ENCODE measurements around the gene LRCH1. TPM values are rescaled to one million over a fixed set of nuclear protein-coding genes. Genes with fewer than 3 reads are reported as not detected.

Gene LRCH1
- total RNA-seq, 2 experiments from 2014 or later = 17.4 to 18.2 TPM

GRCh38 chr13:46682015-46682414 is 129.0 kb downstream of the LRCH1 start:
- CTCF ChIA-PET = interaction anchor here (2.1 kb wide), 1 partner anchor 13 kb away, joined by 8 read pairs; no protein-coding TSS in a partner anchor
- peaks cover 24% of the 10 kb centered on the region for H3K36me3 Mint-ChIP-seq (ENCODE audit: low read depth)
- POLR2A ChIA-PET = no interaction called here
- no peak overlapping the region for H3K27ac Mint-ChIP-seq
- H3K4me1 Mint-ChIP-seq = peaks cover 27% of the 10 kb centered on the region
- H3K9me3 Mint-ChIP-seq = no peaks in the 10 kb centered on the region
- no peaks in the 10 kb centered on the region for H3K27me3 Mint-ChIP-seq
- no peak for DNase-seq
- H3K4me3 Mint-ChIP-seq = no peak overlapping the region

DNA sequence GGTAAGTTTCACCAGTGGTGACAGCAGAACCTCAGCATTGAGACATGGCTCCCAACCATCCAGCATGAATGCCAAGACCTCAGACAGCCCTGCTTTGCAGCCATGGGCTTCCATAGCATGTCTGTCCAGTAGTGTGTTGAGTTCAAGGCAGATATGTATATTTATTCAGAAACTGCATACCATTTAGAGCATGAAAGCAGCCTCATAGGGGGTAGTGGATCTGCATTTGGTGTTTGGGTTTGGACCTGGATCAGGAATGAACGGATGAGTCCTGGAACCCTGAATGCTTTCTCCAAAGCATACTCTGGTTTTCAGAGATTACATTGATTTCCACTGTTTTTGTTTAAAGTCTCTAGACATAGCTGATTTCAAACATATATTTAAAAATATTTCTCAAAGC is 129.7 kb downstream of the LRCH1 start:
- CTCF ChIA-PET = no interaction called here
- Mint-ChIP-seq H3K4me1 (peaks cover 30% of the 10 kb centered on the region), H3K27ac (no peak overlapping the region), H3K4me3 (no peak overlapping the region), H3K9me3 (no peaks in the 10 kb centered on the region), H3K27me3 (no peaks in the 10 kb centered on the region), H3K36me3 (ENCODE audit: low read depth) (peaks cover 25% of the 10 kb centered on the region)
- DNase-seq = no peak
- POLR2A ChIA-PET = no interaction called here

DNA sequence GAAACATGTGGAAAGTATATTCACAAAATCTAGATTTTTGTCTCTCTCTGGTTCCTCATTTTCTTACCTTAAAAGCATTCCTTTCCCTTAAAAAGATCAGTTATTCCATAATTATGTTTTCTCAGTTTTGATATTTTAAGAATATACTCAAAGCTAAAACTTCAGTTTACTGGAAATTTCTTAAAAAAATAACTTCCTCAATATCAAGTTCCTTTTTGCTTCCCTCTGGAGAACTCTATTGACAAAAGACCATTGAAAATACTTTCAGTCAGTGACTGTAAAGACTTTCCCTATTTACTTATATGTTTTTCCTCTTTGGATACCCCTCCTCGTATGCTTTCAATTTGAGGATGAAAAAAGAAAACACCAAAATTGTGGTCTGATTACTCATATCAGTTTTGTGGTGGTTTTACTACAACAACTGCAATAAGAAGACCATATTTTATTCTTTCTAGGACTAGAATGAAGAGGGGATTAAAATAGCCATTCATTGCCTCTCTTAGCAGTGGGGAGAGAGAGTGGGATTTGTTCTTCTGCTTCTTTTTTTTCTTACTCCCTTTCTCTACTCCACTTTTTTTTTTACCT is 130.8 kb downstream of the LRCH1 start:
- ChIA-PET CTCF (interaction anchor here (1.0 kb wide), 1 partner anchor 14 kb away, joined by 3 read pairs; no protein-coding TSS in a partner anchor), POLR2A (no interaction called here)
- no peak for DNase-seq
- H3K36me3 Mint-ChIP-seq (ENCODE audit: low read depth) = peaks cover 27% of the 10 kb centered on the region
- H3K4me1 Mint-ChIP-seq = peaks cover 31% of the 10 kb centered on the region
- no peak overlapping the region for H3K27ac Mint-ChIP-seq
- no peaks in the 10 kb centered on the region for H3K9me3 Mint-ChIP-seq
- no peaks in the 10 kb centered on the region for H3K27me3 Mint-ChIP-seq
- no peak overlapping the region for H3K4me3 Mint-ChIP-seq

DNA sequence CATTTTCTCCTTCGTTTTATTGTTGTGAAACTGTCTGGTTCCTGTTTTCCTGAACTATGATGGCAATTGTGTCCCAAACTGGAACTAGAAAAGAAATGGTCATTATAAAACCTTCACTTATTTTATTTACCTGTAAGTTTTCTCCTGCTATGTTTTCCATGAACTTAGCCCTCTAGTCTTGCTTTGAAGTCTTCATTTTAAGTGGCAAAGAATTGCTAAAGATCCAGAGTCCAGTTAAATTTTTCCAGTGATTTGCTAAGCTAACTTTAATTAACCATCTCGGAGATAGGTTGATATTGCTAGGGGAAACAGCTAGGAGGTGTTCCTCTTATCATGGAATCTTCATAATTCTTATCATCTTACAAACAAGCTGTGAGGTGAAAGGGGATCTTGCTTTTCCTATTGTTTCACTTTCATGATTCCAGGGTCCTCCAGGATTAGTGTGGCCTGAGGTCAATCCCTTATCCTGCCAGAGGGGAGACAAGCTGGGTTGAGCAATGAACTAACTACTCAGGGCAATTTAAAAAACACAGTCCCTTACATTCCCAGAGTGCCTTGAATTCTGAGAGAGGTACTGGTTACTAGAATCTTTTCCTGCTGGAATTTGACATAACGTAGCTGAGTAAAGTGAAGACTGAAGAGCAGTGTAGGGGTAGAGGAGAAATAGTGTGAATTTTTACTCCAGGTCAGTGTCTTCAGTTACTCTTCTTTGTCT is 131.5 kb downstream of the LRCH1 start:
- H3K27me3 Mint-ChIP-seq = no peaks in the 10 kb centered on the region
- CTCF ChIA-PET = interaction anchor here (0.6 to 1.3 kb wide), 5 partner anchors 9 to 329 kb away, joined by 3 to 5 read pairs (median 3); no protein-coding TSS in a partner anchor
- POLR2A ChIA-PET = no interaction called here
- H3K9me3 Mint-ChIP-seq = no peaks in the 10 kb centered on the region
- no peak overlapping the region for H3K4me3 Mint-ChIP-seq
- peaks cover 27% of the 10 kb centered on the region for H3K36me3 Mint-ChIP-seq (ENCODE audit: low read depth)
- peaks cover 31% of the 10 kb centered on the region for H3K4me1 Mint-ChIP-seq
- no peak for DNase-seq
- no peak overlapping the region for H3K27ac Mint-ChIP-seq

GRCh38 chr13:46685006-46685730 is 132.2 kb downstream of the LRCH1 start:
- H3K4me1 Mint-ChIP-seq = peaks cover 31% of the 10 kb centered on the region
- no peak overlapping the region for H3K4me3 Mint-ChIP-seq
- H3K9me3 Mint-ChIP-seq = no peaks in the 10 kb centered on the region
- ChIA-PET CTCF (interaction anchor here (0.6 to 1.3 kb wide), 4 partner anchors 8 to 330 kb away, joined by 3 to 5 read pairs (median 4); no protein-coding TSS in a partner anchor), POLR2A (no interaction called here)
- H3K27me3 Mint-ChIP-seq = no peaks in the 10 kb centered on the region
- no peak overlapping the region for H3K27ac Mint-ChIP-seq
- DNase-seq = no peak
- peaks cover 27% of the 10 kb centered on the region for H3K36me3 Mint-ChIP-seq (ENCODE audit: low read depth)

- Mint-ChIP-seq H3K27ac (no peak overlapping the region), H3K27me3 (no peaks in the 10 kb centered on the region), H3K36me3 (ENCODE audit: low read depth) (peaks cover 27% of the 10 kb centered on the region), H3K4me1 (peaks cover 31% of the 10 kb centered on the region), H3K4me3 (no peak overlapping the region), H3K9me3 (no peaks in the 10 kb centered on the region)
- POLR2A ChIA-PET = no interaction called here
- no peak for DNase-seq
- CTCF ChIA-PET = no interaction called here
Measured at GRCh38 chr13:46686171-46686570, 133.2 kb downstream of the LRCH1 start.

GRCh38 chr13:46687810-46688209 is 134.8 kb downstream of the LRCH1 start:
- POLR2A ChIA-PET = no interaction called here
- DNase-seq = no peak

GRCh38 chr13:46688306-46688705 is 135.3 kb downstream of the LRCH1 start:
- Mint-ChIP-seq H3K9me3 (no peaks in the 10 kb centered on the region), H3K4me3 (no peak overlapping the region), H3K27me3 (no peaks in the 10 kb centered on the region), H3K36me3 (ENCODE audit: low read depth) (peaks cover 24% of the 10 kb centered on the region), H3K4me1 (peaks cover 26% of the 10 kb centered on the region), H3K27ac (no peak overlapping the region)
- POLR2A ChIA-PET = no interaction called here
- CTCF ChIA-PET = no interaction called here
- no peak for DNase-seq

More at GRCh38 chr13:46687810-46688209, 134.8 kb downstream of the LRCH1 start:
- Mint-ChIP-seq H3K27ac (no peak overlapping the region), H3K4me3 (no peak overlapping the region), H3K4me1 (peaks cover 30% of the 10 kb centered on the region), H3K9me3 (no peaks in the 10 kb centered on the region), H3K27me3 (no peaks in the 10 kb centered on the region), H3K36me3 (ENCODE audit: low read depth) (peaks cover 25% of the 10 kb centered on the region)
- CTCF ChIA-PET = no interaction called here

DNA sequence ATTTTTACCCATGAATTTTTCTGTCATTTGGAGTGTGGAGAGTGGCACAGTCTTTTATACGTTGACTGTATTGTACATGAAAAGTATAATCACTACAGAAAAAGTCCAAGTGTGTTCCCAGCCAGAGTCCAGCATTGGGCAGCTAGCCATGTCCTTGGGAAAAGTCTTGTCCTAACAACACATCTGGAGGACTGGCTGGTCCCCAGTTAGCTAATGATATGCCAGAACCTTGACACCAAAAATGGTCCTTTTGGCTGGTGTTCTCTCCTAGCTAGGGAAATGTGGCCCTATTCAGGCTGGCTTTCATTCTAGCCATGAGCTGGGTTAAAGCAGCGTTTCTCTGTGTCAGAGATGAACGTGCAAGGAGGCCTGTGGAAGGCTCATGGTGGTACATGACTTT is 145.0 kb downstream of the LRCH1 start:
- Mint-ChIP-seq H3K27me3 (no peaks in the 10 kb centered on the region), H3K36me3 (ENCODE audit: low read depth) (peaks cover 46% of the 10 kb centered on the region), H3K9me3 (no peaks in the 10 kb centered on the region), H3K4me3 (no peak overlapping the region), H3K4me1 (no peaks in the 10 kb centered on the region), H3K27ac (no peak overlapping the region)
- DNase-seq = no peak
- POLR2A ChIA-PET = no interaction called here
- CTCF ChIA-PET = interaction anchor here (1.2 to 1.8 kb wide), 2 partner anchors 11 to 14 kb away, joined by 3 to 5 read pairs; no protein-coding TSS in a partner anchor

GRCh38 chr13:46698910-46699460 is 146.0 kb downstream of the LRCH1 start:
- H3K36me3 Mint-ChIP-seq (ENCODE audit: low read depth) = peaks cover 44% of the 10 kb centered on the region
- no peaks in the 10 kb centered on the region for H3K9me3 Mint-ChIP-seq
- no peak overlapping the region for H3K27ac Mint-ChIP-seq
- CTCF ChIA-PET = interaction anchor here (0.6 to 1.8 kb wide), 2 partner anchors 10 to 37 kb away, joined by 3 to 5 read pairs; no protein-coding TSS in a partner anchor
- H3K4me3 Mint-ChIP-seq = no peak overlapping the region
- no peak for DNase-seq
- POLR2A ChIA-PET = no interaction called here
- H3K27me3 Mint-ChIP-seq = no peaks in the 10 kb centered on the region
- no peaks in the 10 kb centered on the region for H3K4me1 Mint-ChIP-seq

GRCh38 chr13:46712524-46712923 is 159.6 kb downstream of the LRCH1 start:
- peaks cover 21% of the 10 kb centered on the region for H3K36me3 Mint-ChIP-seq (ENCODE audit: low read depth)
- no peak for DNase-seq
- H3K4me3 Mint-ChIP-seq = no peak overlapping the region
- POLR2A ChIA-PET = no interaction called here
- CTCF ChIA-PET = no interaction called here
- no peaks in the 10 kb centered on the region for H3K4me1 Mint-ChIP-seq
- no peaks in the 10 kb centered on the region for H3K27me3 Mint-ChIP-seq
- H3K27ac Mint-ChIP-seq = no peak overlapping the region
- H3K9me3 Mint-ChIP-seq = no peaks in the 10 kb centered on the region

GRCh38 chr13:46715363-46715762 is 162.4 kb downstream of the LRCH1 start:
- CTCF ChIA-PET = no interaction called here
- Mint-ChIP-seq H3K27ac (no peak overlapping the region), H3K36me3 (ENCODE audit: low read depth) (peaks cover 16% of the 10 kb centered on the region), H3K9me3 (no peaks in the 10 kb centered on the region), H3K4me3 (no peak overlapping the region), H3K4me1 (no peaks in the 10 kb centered on the region), H3K27me3 (no peaks in the 10 kb centered on the region)
- DNase-seq = no peak
- POLR2A ChIA-PET = no interaction called here

DNA sequence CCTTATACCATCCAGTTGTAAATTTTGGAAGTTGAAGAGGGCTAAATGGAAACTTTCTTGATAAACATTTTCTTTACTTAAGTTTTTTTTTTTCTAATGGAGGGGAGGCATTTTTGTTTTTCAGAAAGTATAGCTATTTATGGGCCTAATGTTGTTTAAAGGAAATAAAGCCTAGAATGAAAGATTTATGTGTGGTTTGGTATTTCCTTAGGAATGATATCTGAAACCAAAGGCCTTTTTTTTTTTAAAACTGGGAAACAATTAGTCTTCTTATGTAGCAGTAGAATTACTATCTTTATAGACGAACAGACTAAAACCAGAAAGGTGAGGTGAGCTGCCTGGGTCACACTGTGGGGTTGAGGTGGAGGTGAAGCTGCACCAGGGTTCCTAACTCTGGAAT is 163.9 kb downstream of the LRCH1 start:
- no peak overlapping the region for H3K4me3 Mint-ChIP-seq
- ChIA-PET POLR2A (no interaction called here), CTCF (interaction anchor here (1.2 kb wide), 1 partner anchor 11 kb away, joined by 3 read pairs; no protein-coding TSS in a partner anchor)
- H3K36me3 Mint-ChIP-seq (ENCODE audit: low read depth) = peaks cover 11% of the 10 kb centered on the region
- DNase-seq = no peak
- H3K27ac Mint-ChIP-seq = no peak overlapping the region
- H3K9me3 Mint-ChIP-seq = no peaks in the 10 kb centered on the region
- H3K27me3 Mint-ChIP-seq = no peaks in the 10 kb centered on the region
- no peaks in the 10 kb centered on the region for H3K4me1 Mint-ChIP-seq
